Loucy (cell line): ENCODE results near the gene SFRP5.

Experiments used
- H2AFZ ChIP-seq: fragments of 200-600 bp; sonication (generic); 2 replicates; pipeline ENCODE4 v1.6.0; 2016; ENCODE audit warnings: antibody characterized with exemption, mild to moderate bottlenecking, low read length, moderate library complexity
- H3F3A ChIP-seq: fragments of 200-600 bp; 2 replicates; pipeline ENCODE4 v1.6.0; 2016; ENCODE audit warnings: antibody characterized with exemption, low read depth, mild to moderate bottlenecking
- H3K27me3 ChIP-seq: fragments of 200-600 bp; sonication (generic); 2 replicates; pipeline ENCODE4 v1.6.1; 2014; ENCODE audit warnings: low read length, mild to moderate bottlenecking; ENCODE audit not compliant: insufficient read depth, poor library complexity, severe bottlenecking
- H3K36me3 ChIP-seq: fragments of 200-600 bp; sonication (generic); 2 replicates; pipeline ENCODE4 v1.6.1; 2016; ENCODE audit warnings: low read length; ENCODE audit not compliant: insufficient read depth
- H3K4me1 ChIP-seq: fragments of 200-600 bp; sonication (generic); 2 replicates; pipeline ENCODE4 v1.5.1; 2014; ENCODE audit warnings: low read length, mild to moderate bottlenecking; ENCODE audit not compliant: insufficient read depth, poor library complexity, severe bottlenecking
- H3K4me2 ChIP-seq: fragments of 200-600 bp; sonication (generic); 2 replicates; pipeline ENCODE4 v1.6.0; 2014; ENCODE audit warnings: antibody characterized with exemption, low read length, low read depth, mild to moderate bottlenecking; ENCODE audit not compliant: poor library complexity, severe bottlenecking
- H3K4me3 ChIP-seq: fragments of 200-600 bp; sonication (generic); 2 replicates; pipeline ENCODE4 v1.5.1; 2014; ENCODE audit warnings: low read length, mild to moderate bottlenecking, mixed read lengths; ENCODE audit not compliant: poor library complexity, severe bottlenecking
- H3K79me2 ChIP-seq: fragments of 200-600 bp; sonication (generic); 2 replicates; pipeline ENCODE4 v1.6.1; 2014; ENCODE audit warnings: low read length; ENCODE audit not compliant: insufficient read depth
- H3K9ac ChIP-seq: fragments of 200-600 bp; sonication (generic); 2 replicates; pipeline ENCODE4 v1.6.0; 2014; ENCODE audit warnings: mild to moderate bottlenecking, low read depth, low read length, moderate library complexity; ENCODE audit not compliant: poor library complexity, severe bottlenecking
- H3K9me2 ChIP-seq: fragments of 200-600 bp; sonication (generic); replicated peaks from 2 replicates; pipeline ENCODE4 v1.6.1; 2016; ENCODE audit warnings: low read depth, low read length, mixed read lengths
- H3K9me3 ChIP-seq: fragments of 200-600 bp; sonication (generic); 2 replicates; pipeline ENCODE4 v1.6.1; 2014; ENCODE audit warnings: mild to moderate bottlenecking, antibody characterized with exemption, low read length, low read depth; ENCODE audit not compliant: insufficient read depth
- H4K20me1 ChIP-seq: fragments of 200-600 bp; sonication (generic); 2 replicates; pipeline ENCODE4 v1.6.0; 2014; ENCODE audit warnings: antibody characterized with exemption, low read length, mild to moderate bottlenecking; ENCODE audit not compliant: insufficient read depth, poor library complexity, severe bottlenecking
- EZH2phosphoT487 ChIP-seq: fragments of 200-600 bp; IDR thresholded peaks from 2 replicates; pipeline ENCODE4 v1.6.1; 2018; ENCODE audit warnings: antibody characterized with exemption, mild to moderate bottlenecking, moderate library complexity, borderline replicate concordance
- TF ChIP-seq, protein P1 (sequence below): fragments of 200-600 bp; sonication (generic); conservative IDR thresholded peaks from 2 replicates; pipeline ENCODE4 v1.5.1; 2014; ENCODE audit warnings: mild to moderate bottlenecking, antibody characterized with exemption, low read length

The SFRP5 gene

GRCh38 chr10:97812696-97813095 is 40.9 kb upstream of the SFRP5 start:
- no peak overlapping the region for H3K9ac ChIP-seq
- no peaks in the 10 kb centered on the region for H3K9me2 ChIP-seq
- H3K4me3 ChIP-seq, result no peak overlapping the region
- no peak for TF ChIP-seq EZH2phosphoT487
- TF ChIP-seq, protein P1, sequence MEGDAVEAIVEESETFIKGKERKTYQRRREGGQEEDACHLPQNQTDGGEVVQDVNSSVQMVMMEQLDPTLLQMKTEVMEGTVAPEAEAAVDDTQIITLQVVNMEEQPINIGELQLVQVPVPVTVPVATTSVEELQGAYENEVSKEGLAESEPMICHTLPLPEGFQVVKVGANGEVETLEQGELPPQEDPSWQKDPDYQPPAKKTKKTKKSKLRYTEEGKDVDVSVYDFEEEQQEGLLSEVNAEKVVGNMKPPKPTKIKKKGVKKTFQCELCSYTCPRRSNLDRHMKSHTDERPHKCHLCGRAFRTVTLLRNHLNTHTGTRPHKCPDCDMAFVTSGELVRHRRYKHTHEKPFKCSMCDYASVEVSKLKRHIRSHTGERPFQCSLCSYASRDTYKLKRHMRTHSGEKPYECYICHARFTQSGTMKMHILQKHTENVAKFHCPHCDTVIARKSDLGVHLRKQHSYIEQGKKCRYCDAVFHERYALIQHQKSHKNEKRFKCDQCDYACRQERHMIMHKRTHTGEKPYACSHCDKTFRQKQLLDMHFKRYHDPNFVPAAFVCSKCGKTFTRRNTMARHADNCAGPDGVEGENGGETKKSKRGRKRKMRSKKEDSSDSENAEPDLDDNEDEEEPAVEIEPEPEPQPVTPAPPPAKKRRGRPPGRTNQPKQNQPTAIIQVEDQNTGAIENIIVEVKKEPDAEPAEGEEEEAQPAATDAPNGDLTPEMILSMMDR, result no peak
- H3K4me1 ChIP-seq, result no peaks in the 10 kb centered on the region
- H3K27me3 ChIP-seq, result no peaks in the 10 kb centered on the region
- H2AFZ ChIP-seq, result no peak overlapping the region
- no peaks in the 10 kb centered on the region for H4K20me1 ChIP-seq
- H3K79me2 ChIP-seq, result no peaks in the 10 kb centered on the region
- H3F3A ChIP-seq, result no peaks in the 10 kb centered on the region
- H3K36me3 ChIP-seq, result no peaks in the 10 kb centered on the region
- no peaks in the 10 kb centered on the region for H3K9me3 ChIP-seq
- no peak overlapping the region for H3K4me2 ChIP-seq

GRCh38 chr10:97811958-97812357 is 40.2 kb upstream of the SFRP5 start:
- no peak overlapping the region for H2AFZ ChIP-seq
- H4K20me1 ChIP-seq, result no peaks in the 10 kb centered on the region
- no peaks in the 10 kb centered on the region for H3K4me1 ChIP-seq
- H3K9ac ChIP-seq, result no peak overlapping the region
- no peaks in the 10 kb centered on the region for H3K79me2 ChIP-seq
- H3K9me2 ChIP-seq, result no peaks in the 10 kb centered on the region
- no peaks in the 10 kb centered on the region for H3K36me3 ChIP-seq
- no peak overlapping the region for H3K4me3 ChIP-seq
- H3K27me3 ChIP-seq, result no peaks in the 10 kb centered on the region
- TF ChIP-seq, protein P1, result no peak
- TF ChIP-seq EZH2phosphoT487, result no peak
- no peaks in the 10 kb centered on the region for H3K9me3 ChIP-seq
- no peaks in the 10 kb centered on the region for H3F3A ChIP-seq
- no peak overlapping the region for H3K4me2 ChIP-seq

- Histone ChIP-seq H3K4me1 (no peaks in the 10 kb centered on the region), H3K4me2 (no peak overlapping the region), H3K79me2 (no peaks in the 10 kb centered on the region), H3K9me2 (no peaks in the 10 kb centered on the region), H3K4me3 (no peak overlapping the region), H3K36me3 (no peaks in the 10 kb centered on the region), H2AFZ (no peak overlapping the region), H3K27me3 (no peaks in the 10 kb centered on the region), H3K9ac (no peak overlapping the region), H3F3A (no peaks in the 10 kb centered on the region), H4K20me1 (no peaks in the 10 kb centered on the region), H3K9me3 (no peaks in the 10 kb centered on the region)
- TF ChIP-seq EZH2phosphoT487, result no peak
- TF ChIP-seq, protein P1, result no peak
Observed at GRCh38 chr10:97810446-97810845, 38.6 kb upstream of the SFRP5 start.
